NCI-H1105 treated with DMSO at 0.1 percent for 48 hours (cell line): ENCODE results near the gene LRP1B.

Experiments
- DNase-seq: peaks from one replicate; lab custom pipeline; 2025; lab: John Stamatoyannopoulos, UW

LRP1B gene

GRCh38 chr2:141423124-141423523 lies 707.7 kb downstream of the LRP1B start:
- DNase-seq, result peak; percentile 36

- DNase-seq, result no peak
Measured at GRCh38 chr2:141417246-141417797, 713.5 kb downstream of the LRP1B start.

GRCh38 chr2:141411419-141411818 lies 719.4 kb downstream of the LRP1B start:
- no peak for DNase-seq

GRCh38 chr2:141399270-141399669 lies 731.5 kb downstream of the LRP1B start:
- no peak for DNase-seq

GRCh38 chr2:141393214-141393545 lies 737.6 kb downstream of the LRP1B start:
- DNase-seq, result no peak

- DNase-seq, result no peak
Measured at GRCh38 chr2:141392517-141393213, 738.2 kb downstream of the LRP1B start.

GRCh38 chr2:141386168-141386567 lies 744.6 kb downstream of the LRP1B start:
- DNase-seq, result no peak

GRCh38 chr2:141384676-141385075 lies 746.1 kb downstream of the LRP1B start:
- no peak for DNase-seq

GRCh38 chr2:141381946-141382345 lies 748.9 kb downstream of the LRP1B start:
- no peak for DNase-seq

GRCh38 chr2:141380008-141380979 lies 750.5 kb downstream of the LRP1B start:
- no peak for DNase-seq

GRCh38 chr2:141364821-141365220 lies 766.0 kb downstream of the LRP1B start:
- no peak for DNase-seq

GRCh38 chr2:141362311-141362710 lies 768.5 kb downstream of the LRP1B start:
- DNase-seq, result no peak

- no peak for DNase-seq
Measured at GRCh38 chr2:141348481-141348880, 782.3 kb downstream of the LRP1B start.

- DNase-seq, result no peak
Measured at GRCh38 chr2:141341444-141341843, 789.4 kb downstream of the LRP1B start.

GRCh38 chr2:141331127-141331526 lies 799.7 kb downstream of the LRP1B start:
- DNase-seq, result no peak

- no peak for DNase-seq
Measured at GRCh38 chr2:141329964-141330363, 800.9 kb downstream of the LRP1B start.

GRCh38 chr2:141323571-141323970 lies 807.2 kb downstream of the LRP1B start:
- DNase-seq, result no peak

- DNase-seq, result no peak
Measured at GRCh38 chr2:141317986-141318385, 812.8 kb downstream of the LRP1B start.

GRCh38 chr2:141316606-141317005 lies 814.2 kb downstream of the LRP1B start:
- no peak for DNase-seq

- no peak for DNase-seq
Measured at GRCh38 chr2:141316103-141316502, 814.7 kb downstream of the LRP1B start.

- DNase-seq, result no peak
Measured at GRCh38 chr2:141313972-141314371, 816.8 kb downstream of the LRP1B start.

- no peak for DNase-seq
Measured at GRCh38 chr2:141311430-141311829, 819.4 kb downstream of the LRP1B start.

GRCh38 chr2:141306368-141306767 lies 824.4 kb downstream of the LRP1B start:
- DNase-seq, result no peak
